Fibroblast of lung (primary cell): ENCODE data around the gene RHBDL3. TPM values are rescaled to one million over a fixed set of nuclear protein-coding genes. Genes with fewer than 3 reads are reported as not detected.

Source experiments
- DNase-seq, 2 donors: peaks; one replicate each; pipeline versions ENCODE4 v3.0.0 to v3.0.0-alpha.2; 2010; ENCODE audit warnings: low read depth in 2 of 2
- H2AFZ ChIP-seq: 2 replicates; pipeline ENCODE4 v1.5.1; 2012; ENCODE audit warnings: low read length, control low read depth, inconsistent platforms
- H3K27ac ChIP-seq: 2 replicates; pipeline ENCODE4 v1.5.1; 2011; ENCODE audit warnings: low read length, control low read depth; ENCODE audit not compliant: insufficient read depth
- H3K27me3 ChIP-seq: 2 replicates; pipeline ENCODE4 v1.5.1; 2011; ENCODE audit warnings: mild to moderate bottlenecking, low read length; ENCODE audit not compliant: control insufficient read depth, insufficient read depth
- H3K36me3 ChIP-seq: 2 replicates; pipeline ENCODE4 v1.5.1; 2011; ENCODE audit warnings: low read length; ENCODE audit not compliant: control insufficient read depth, insufficient read depth
- H3K4me1 ChIP-seq: 2 replicates; pipeline ENCODE4 v1.5.1; 2011; ENCODE audit warnings: low read length; ENCODE audit not compliant: control insufficient read depth, insufficient read depth; ENCODE audit errors: extremely low read depth
- H3K4me2 ChIP-seq: 2 replicates; pipeline ENCODE4 v1.5.1; 2011; ENCODE audit warnings: low read length, control low read depth; ENCODE audit not compliant: insufficient read depth; ENCODE audit errors: extremely low read depth
- H3K4me3 ChIP-seq, 4 experiments: fragments of 200-600 bp in 1 of 4; sonication (generic) in 1 of 4; replicated peaks in 1 of 4; 2 replicates each; pipeline ENCODE4 v1.5.1; 2011 to 2016; ENCODE audit warnings: low read length in 4 of 4, low read depth in 3 of 4, mild to moderate bottlenecking in 3 of 4, control low read depth in 2 of 4, inconsistent platforms in 1 of 4, mixed read lengths in 1 of 4; ENCODE audit not compliant: insufficient read depth in 1 of 4; ENCODE audit errors: control extremely low read depth in 1 of 4
- H3K79me2 ChIP-seq: 2 replicates; pipeline ENCODE4 v1.5.1; 2012; ENCODE audit warnings: mild to moderate bottlenecking, low read length, inconsistent platforms; ENCODE audit not compliant: control insufficient read depth, insufficient read depth
- H3K9ac ChIP-seq: 2 replicates; pipeline ENCODE4 v1.5.1; 2011; ENCODE audit warnings: mild to moderate bottlenecking, low read length, control low read depth; ENCODE audit not compliant: insufficient read depth
- H3K9me3 ChIP-seq: 2 replicates; pipeline ENCODE4 v1.5.1; 2012; ENCODE audit warnings: low read depth, low read length; ENCODE audit not compliant: control insufficient read depth, insufficient read depth
- H4K20me1 ChIP-seq: 2 replicates; pipeline ENCODE4 v1.5.1; 2011; ENCODE audit warnings: low read length; ENCODE audit not compliant: control insufficient read depth, insufficient read depth; ENCODE audit errors: extremely low read depth
- CTCF ChIP-seq, 2 donors: IDR thresholded peaks in 1 of 2; conservative IDR thresholded peaks in 1 of 2; 1 replicate in 1 of 2; 2 replicates in 1 of 2; pipeline ENCODE4 v1.5.1; 2011 to 2012; ENCODE audit warnings: low read length in 2 of 2, control low read depth in 1 of 2, inconsistent platforms in 1 of 2, low read depth in 1 of 2, mild to moderate bottlenecking in 1 of 2
- EZH2 ChIP-seq: IDR thresholded peaks from 2 replicates; pipeline ENCODE4 v1.5.1; 2012; ENCODE audit warnings: low read length, control low read depth, mild to moderate bottlenecking; ENCODE audit errors: missing control alignments
- polyA minus RNA-seq: library from RNA; depleted of rRNA, polyadenylated mRNA; stranded (reverse); fragments of >200 nt; gene quantifications from 2 replicates; pipeline ENCODE4 v1.2.3, GENCODE V29; 2011; ENCODE audit warnings: low replicate concordance
- polyA plus RNA-seq, 2 donors: library from polyadenylated mRNA; depleted of rRNA in 1 of 2; stranded (reverse) in 1 of 2; unstranded in 1 of 2; fragments of >200 nt; gene quantifications; 2 replicates each; pipeline ENCODE4 v1.2.1, GENCODE V29; 2011 to 2012; ENCODE audit warnings: missing spikeins in 1 of 2
- total RNA-seq: library from RNA; depleted of rRNA; stranded (reverse); fragments of >200 nt; gene quantifications from 2 replicates; pipeline ENCODE4 v1.2.1, GENCODE V29; 2014

Gene RHBDL3, protein sequence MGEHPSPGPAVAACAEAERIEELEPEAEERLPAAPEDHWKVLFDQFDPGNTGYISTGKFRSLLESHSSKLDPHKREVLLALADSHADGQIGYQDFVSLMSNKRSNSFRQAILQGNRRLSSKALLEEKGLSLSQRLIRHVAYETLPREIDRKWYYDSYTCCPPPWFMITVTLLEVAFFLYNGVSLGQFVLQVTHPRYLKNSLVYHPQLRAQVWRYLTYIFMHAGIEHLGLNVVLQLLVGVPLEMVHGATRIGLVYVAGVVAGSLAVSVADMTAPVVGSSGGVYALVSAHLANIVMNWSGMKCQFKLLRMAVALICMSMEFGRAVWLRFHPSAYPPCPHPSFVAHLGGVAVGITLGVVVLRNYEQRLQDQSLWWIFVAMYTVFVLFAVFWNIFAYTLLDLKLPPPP
- total RNA-seq: 0.17 and 0.26 TPM in 2 replicates
- 0.36 and 0.43 TPM in 2 replicates for polyA plus RNA-seq
- 0.45 and 0.62 TPM in 2 replicates for polyA plus RNA-seq (2012)
- 0.19 and 2.0 TPM in 2 replicates for polyA minus RNA-seq

DNA sequence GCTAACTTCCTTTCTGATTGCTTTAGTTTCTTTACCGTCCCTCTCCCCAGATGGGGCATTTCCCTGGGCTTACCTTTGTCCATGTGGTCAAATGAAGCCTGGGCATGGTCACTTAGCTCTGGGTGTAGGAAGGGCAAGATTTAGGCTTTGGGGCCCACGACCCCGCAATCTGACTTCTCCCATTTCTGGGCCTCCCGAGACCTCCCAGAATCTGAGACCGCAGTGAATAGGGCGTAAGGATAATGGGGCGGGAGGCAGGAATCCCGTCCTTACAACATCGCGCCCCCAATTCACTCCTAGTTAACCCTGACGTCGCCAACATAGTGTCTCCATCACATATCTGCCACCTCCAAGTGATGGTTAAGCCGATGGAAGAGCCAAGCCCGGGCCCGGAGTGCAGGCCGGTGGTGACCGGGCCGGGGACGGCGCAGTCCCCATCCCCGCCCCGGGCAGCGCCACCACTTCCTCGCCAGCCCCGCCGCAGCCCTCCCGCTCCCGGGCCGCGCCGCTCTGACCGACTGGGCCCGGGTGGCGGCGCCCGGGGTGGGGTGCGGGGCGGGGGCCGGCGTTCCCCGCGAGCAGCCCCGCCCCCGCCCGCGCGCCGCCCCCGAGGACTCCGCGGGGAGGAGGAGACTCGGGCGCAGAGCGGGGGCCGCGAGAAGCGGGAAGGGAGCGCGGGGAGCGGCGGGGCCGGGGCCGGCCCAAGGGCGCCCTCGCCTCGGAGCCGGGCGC is at the start of gene RHBDL3:
Gene RHBDL3, plus strand, starts transcription at position 641 of the 732 bp plus-strand sequence. CDS start 358 bp downstream, outside the sequence.
- H3K36me3 ChIP-seq: no peaks in the 10 kb centered on the region
- peak within 1 kb of the TSS; percentile 88 for H3K4me2 ChIP-seq
- H4K20me1 ChIP-seq: no peaks in the 10 kb centered on the region
- H3K27me3 ChIP-seq: peaks cover 66% of the 10 kb centered on the region
- no peak within 1 kb of the TSS for H2AFZ ChIP-seq
- no peak for DNase-seq
- no peaks in the 10 kb centered on the region for H3K79me2 ChIP-seq
- TF ChIP-seq EZH2: peak; percentile 90
- no peak for TF ChIP-seq CTCF (conservative IDR thresholded peaks at IDR 0.05 in 1 of 2, IDR thresholded peaks at IDR 0.05 in 1 of 2; ENCODE audit: low read depth in 1 of 2, low read length in 2 of 2)
- H3K27ac ChIP-seq: no peak within 1 kb of the TSS
- no peaks in the 10 kb centered on the region for H3K9me3 ChIP-seq
- H3K9ac ChIP-seq: peak within 1 kb of the TSS; percentile 16
- peaks cover 6% of the 10 kb centered on the region for H3K4me1 ChIP-seq
- H3K4me3 ChIP-seq: peak within 1 kb of the TSS in 3 of 4 experiments; percentile 41 to 55 (median 49)

DNA sequence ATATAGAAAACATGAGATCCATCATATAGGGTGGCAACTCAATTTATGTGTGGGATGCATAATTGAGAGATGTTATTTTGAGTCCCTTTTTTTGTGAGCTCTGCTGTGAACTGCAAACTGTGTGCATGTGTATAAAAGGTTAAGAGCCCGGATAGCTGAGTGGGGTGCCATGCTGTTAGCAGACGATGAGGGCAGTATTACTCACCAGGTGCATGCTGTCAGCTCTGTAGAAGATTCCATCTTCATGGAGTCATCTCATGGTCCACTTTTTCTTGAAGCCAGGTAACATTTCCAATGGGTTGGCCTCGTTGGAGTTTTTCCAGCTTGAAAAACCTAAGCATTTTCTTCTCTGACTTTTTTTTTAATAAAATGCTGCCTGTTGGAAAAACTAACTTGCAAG is 43.0 kb upstream of the RHBDL3 start:
- Histone ChIP-seq H3K4me3 (no peak overlapping the region), H3K36me3 (no peaks in the 10 kb centered on the region), H3K4me2 (no peak overlapping the region), H3K27ac (no peak overlapping the region), H3K4me1 (no peaks in the 10 kb centered on the region), H3K79me2 (no peaks in the 10 kb centered on the region), H4K20me1 (no peaks in the 10 kb centered on the region), H3K9ac (no peak overlapping the region), H3K9me3 (no peaks in the 10 kb centered on the region), H3K27me3 (no peaks in the 10 kb centered on the region), H2AFZ (no peak overlapping the region)
- no peak for TF ChIP-seq CTCF (conservative IDR thresholded peaks at IDR 0.05 in 1 of 2, IDR thresholded peaks at IDR 0.05 in 1 of 2; ENCODE audit: low read depth in 1 of 2, low read length in 2 of 2)
- no peak for TF ChIP-seq EZH2
- DNase-seq: peak in 1 of 2 donors; percentile 17

- Histone ChIP-seq H3K4me1 (no peaks in the 10 kb centered on the region), H3K9ac (no peak overlapping the region)
Observed at GRCh38 chr17:32223703-32224102, 41.9 kb upstream of the RHBDL3 start.

More at GRCh38 chr17:32223703-32224102, 41.9 kb upstream of the RHBDL3 start:
- Histone ChIP-seq H3K27me3 (no peaks in the 10 kb centered on the region), H3K36me3 (no peaks in the 10 kb centered on the region), H3K27ac (no peak overlapping the region), H4K20me1 (no peaks in the 10 kb centered on the region), H3K79me2 (no peaks in the 10 kb centered on the region), H2AFZ (no peak overlapping the region), H3K4me2 (no peak overlapping the region), H3K9me3 (no peaks in the 10 kb centered on the region), H3K4me3 (no peak overlapping the region)
- no peak for DNase-seq
- TF ChIP-seq EZH2: no peak
- TF ChIP-seq CTCF (conservative IDR thresholded peaks at IDR 0.05 in 1 of 2, IDR thresholded peaks at IDR 0.05 in 1 of 2; ENCODE audit: low read depth in 1 of 2, low read length in 2 of 2): no peak
